CD4-positive, alpha-beta T cell treated with Interleukin-10 for 1 hour (primary cell): ENCODE data around the gene OXSR1.
A peak's percentile ranks its signal among the peaks of the same experiment; 100 is the strongest.
"Not testable (repeated sequence)": the region's sequence is repeated elsewhere in the genome, so short reads cannot be mapped to it uniquely, and the experiment has no call there.

Source experiments
- DNase-seq: peaks from one replicate; pipeline ENCODE4 v3.0.0-alpha.2; 2020

The OXSR1 gene

DNA sequence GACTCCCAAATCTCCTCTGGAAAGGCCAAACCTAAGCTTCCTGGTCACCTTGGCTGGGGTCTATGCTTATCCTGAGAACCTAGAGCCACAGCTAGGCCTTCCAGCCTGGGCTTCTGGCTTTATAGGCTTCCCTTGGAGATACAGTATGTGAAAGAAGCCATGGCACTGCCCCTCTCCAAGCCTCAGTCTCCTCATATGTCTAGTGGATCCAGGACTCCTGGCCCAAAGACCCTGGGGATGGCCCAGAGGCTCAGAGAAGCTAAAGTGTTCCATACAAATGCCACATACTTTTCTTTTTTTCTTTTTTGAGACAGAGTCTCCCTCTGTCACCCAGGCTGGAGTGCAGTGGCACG lies 37.1 kb upstream of the OXSR1 start:
- no peak for DNase-seq

DNA sequence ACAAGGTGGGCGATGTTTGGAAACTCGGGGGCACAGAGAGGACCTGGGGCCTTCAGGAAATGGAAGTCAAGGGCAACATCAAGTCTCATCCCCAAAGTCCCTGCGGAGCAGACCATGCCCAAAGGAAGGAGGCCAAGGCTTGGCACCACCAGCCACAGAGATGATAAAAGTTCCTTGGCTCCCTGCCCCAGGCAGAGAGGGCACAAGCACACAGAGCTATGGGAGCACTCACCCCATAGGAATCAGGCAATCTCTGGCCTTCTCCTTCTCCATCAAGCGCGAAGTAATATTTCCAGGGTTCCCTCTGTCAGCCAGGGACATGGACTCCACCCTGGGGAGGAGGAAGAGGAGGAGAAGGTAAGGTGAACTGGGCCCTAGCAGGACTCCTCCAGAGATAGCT lies 36.3 kb upstream of the OXSR1 start:
- no peak for DNase-seq

DNA sequence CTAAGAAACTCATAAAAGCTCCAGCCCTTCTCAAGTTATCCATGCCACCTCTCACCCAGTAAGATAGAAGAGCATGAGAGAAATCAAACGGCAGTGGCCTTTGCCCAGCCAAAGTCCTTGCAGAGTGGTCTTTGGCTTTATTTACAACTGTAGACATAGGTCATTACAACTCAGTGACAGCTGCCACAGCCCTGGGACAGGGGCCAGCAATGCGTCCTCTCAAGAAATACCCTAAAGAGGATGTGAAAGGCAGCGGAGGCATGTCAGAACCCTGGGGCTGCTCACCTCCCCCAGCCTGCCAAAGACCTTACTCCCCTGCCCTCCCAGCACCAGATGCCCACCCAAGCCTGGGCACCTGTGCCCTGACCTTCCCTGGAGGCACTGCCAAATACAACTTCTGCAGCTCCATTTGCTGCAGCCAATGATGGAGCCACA lies 34.7 kb upstream of the OXSR1 start:
- DNase-seq, result no peak

DNA sequence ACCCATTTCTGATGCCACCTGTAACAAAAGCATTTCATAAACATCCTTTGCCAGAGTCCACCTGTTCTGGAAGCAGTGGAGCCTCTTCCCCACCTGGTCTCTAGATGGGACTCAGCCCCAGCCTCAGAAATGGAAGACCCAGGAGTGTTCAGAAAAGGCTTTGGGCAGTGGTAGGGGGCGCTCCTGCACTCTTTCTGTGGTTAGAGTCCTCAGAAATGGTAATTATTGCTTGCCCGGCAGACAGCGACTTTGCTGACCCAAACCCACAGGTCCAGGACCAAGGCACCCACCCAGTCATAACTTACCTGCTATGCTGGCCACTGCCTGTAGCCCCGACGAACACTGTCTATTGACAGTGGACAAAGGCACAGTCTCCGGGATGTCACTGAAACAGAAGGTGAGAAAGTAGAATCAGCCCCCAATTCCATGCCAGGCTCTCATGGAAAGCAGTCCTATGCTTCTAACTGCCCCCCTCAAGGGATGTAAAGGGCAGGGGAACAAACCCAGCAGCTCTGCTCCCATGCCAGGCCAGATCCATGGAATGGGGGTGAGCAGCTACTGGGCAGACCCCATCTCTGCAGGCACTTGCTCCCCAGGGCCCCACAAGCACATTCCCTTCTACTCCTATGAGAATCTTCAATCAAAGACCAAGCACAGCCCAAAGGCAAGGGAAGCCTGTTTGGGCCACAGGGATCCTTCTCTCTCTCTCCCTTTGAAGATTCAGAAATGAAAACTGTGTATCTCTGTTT lies 33.5 kb upstream of the OXSR1 start:
- peak; percentile 40 for DNase-seq

DNA sequence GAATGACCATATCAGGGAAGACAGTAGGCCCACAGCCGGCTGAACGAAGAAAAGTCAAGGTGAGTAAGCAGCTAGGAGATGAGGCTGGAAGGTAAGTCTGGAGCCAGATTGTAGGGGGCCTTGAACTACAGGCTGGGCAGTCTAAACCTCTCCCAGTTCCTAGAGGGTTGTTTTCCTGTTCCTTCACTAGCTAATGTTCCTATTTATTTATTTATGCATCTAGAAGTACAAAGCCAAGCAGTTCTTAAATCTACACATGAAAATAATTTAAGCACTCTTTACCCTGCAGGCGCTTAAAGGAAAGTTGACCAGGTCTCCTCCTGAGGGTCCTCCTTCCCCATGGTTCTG lies 32.2 kb upstream of the OXSR1 start:
- DNase-seq, result no peak

DNA sequence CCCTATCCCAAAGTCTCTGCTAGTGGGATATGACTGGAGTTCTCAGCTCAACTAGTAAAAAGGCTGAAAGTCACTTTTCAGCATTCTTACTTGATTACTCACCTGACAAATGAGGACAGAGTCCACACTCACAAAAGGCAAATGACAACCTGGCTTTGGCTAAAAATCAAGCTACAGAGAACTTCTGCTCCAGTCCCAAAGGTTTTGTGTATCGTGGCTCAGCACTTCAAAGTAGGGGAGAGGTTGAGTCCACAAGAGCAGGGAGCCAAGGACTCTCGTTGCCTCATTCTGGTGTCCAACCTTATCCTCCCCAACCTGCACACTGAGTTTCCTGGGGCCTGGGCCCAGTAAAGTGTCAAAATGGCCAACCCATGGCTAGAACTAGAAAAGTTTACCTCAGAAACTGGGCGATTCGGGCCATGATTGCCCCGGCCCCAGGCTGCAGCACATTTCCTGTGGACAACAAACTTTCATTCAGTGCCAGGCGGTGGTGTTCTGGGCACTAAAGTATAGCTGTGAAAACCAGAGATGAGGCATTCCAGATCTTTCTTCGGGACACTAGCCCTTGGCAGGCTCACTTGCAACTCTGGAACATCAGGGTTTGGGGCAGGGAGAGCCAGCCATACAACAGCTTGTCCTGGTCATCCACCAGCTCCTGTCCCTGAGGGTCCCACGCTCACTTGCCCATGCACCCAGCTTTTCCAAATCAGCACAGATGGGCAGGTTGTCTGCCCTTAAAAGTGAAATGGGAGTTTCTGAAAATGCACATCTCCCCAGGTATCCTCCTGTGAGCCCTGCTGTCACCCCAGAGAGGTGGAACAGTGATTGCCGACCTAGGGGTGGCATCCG lies 31.6 kb upstream of the OXSR1 start:
- DNase-seq, result no peak

DNA sequence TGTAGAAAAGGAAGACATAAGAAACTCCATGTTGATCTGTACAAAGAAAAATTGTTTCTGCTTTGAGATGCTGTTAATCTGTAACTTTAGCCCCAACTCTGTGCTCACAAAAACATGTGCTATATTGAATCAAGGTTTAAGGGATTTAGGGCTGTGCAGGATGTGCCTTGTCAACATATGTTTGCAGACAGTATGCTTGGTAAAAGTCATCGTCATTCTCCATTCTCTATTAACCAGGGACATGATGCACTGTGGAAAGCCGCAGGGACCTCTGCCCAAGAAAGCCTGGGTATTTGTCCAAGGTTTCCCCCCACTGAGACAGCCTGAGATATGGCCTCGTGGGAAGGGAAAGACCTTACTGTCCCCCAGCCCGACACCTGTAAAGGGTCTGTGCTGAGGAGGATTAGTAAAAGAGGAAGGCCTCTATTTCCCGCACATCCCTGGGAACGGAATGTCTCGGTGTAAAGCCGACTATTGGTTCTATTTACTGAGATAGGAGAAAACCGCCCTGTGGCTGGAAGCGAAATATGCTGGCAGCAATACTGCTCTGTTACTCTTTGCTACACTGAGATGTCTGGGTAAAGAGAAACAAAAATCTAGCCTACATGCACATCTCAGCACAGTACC lies 30.7 kb upstream of the OXSR1 start:
- DNase-seq, result not testable (repeated sequence)

DNA sequence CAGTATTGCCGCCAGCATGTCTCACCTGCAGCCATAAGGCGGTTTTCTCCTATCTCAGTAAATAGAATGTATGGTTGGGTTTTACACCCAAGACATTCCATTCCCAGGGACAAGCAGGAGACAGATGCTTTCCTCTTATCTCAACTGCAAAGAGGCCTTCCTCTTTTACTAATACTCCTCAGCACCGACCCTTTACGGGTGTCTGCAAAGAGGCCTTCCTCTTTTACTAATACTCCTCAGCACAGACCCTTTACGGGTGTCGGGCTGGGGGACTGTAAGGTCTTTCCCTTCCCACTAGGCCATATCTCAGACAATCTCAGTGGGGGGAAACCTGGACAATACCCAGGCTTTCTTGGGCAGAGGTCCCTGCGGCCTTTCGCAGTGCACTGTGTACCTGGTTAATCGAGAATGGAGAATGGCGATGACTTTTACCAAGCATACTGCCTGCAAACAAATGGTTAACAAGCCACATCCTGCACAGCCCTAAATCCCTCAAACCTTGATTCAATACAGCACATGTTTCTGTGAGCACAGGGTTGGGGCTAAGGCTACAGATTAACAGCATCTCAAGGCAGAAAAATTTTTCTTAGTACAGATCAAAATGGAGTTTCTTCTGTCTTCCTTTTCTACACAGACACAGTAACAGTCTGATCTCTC lies 29.6 kb upstream of the OXSR1 start:
- DNase-seq, result peak; percentile 50

DNA sequence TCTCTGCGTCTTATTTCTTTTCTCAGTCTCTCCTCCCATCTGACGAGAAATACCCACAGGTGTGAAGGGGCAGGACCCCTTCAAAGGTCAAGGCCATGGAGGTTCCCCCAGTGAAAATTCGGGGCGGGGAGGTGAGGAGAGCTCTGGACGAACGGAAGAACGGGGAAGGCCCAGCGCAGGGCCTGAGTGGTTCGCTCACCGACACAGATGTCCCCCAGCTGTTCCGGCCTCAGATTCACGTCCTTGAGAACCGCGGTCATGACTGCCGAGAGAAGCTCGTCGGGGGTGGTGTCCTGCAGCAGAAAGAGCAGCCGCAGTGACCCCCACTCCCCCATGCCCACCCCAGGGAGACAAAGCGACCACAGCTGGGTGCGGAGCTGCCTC lies 29.0 kb upstream of the OXSR1 start:
- DNase-seq, result peak; percentile 21

DNA sequence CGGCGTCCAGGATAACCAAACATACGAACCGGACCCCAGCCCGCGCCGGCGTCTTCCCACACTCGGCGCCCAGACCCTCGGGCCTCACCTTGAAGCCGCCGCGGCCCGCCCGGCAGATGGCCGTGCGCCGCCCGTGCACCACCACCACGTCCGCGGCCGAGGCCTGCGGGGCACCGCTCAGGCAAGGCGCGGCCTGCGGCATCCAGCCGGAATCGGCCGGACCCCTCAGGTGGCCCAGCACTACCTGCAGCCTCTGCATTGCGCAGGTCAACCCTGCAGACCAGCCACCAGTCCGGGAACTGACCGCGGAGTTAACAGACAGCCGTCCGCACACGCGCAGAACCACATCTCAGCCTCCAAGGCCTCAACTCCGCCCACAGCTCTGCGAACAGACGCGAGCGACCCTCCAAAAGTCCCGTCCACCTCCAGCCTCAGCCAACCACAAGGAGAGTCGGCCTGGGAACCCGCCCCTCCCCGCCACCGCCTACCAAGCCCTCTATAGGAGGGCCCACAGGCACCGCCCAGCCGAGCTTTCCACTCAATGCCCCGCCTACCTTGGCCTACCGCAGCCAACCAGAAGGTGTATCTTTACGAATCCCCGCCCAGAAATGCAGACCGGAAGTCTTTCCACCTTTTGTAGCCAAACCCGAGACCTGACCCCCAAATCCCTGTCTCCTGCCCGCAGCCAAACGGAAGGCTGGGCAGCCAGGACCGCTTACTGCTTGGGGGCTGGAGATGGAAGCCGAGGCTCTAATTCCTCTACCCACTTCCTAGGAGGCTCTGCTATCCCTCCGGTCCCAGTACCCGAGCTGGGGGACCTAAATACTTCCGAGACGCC lies 28.3 kb upstream of the OXSR1 start, which contains the start of gene ACAA1:
ACAA1 (minus strand) TSS at position 351 of the 838 bp plus-strand sequence; CDS start at position 259, 92 bp downstream.
- peak; percentile 98 for DNase-seq

DNA sequence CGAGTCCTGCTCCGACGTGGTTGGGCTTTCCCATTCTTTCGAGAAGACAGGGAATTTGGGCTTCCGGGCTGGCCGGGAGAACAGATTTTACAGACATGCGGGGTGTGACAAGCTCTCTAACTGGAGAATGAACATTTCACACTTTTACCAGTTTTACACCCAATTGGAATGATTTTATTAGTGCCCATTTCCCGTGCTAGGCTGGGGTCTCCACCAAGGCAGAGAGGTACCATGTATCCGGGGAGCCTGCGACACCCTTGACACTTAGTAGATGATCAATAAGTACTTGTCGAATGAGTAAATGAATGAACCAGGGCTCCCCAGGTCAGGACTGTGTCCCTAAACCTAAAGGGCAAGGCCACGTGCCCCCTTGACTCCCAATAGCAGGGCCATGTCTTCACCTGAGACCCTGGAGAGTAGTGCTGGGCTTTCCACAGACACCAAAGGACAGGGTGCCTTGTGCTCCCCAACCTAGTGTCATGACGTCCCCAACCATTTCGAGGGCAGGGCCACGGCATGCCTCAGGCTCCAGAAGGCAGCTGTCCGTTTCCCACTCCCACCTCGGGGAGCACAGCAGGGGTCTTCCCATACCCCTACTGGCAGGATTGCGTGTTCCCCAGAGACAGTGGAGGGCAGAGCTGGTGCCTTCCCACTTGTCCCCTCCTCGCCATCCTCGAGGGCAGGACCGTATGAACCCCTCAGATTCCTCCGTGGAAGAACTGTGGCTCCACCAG lies 27.6 kb upstream of the OXSR1 start:
- peak; percentile 28 for DNase-seq

DNA sequence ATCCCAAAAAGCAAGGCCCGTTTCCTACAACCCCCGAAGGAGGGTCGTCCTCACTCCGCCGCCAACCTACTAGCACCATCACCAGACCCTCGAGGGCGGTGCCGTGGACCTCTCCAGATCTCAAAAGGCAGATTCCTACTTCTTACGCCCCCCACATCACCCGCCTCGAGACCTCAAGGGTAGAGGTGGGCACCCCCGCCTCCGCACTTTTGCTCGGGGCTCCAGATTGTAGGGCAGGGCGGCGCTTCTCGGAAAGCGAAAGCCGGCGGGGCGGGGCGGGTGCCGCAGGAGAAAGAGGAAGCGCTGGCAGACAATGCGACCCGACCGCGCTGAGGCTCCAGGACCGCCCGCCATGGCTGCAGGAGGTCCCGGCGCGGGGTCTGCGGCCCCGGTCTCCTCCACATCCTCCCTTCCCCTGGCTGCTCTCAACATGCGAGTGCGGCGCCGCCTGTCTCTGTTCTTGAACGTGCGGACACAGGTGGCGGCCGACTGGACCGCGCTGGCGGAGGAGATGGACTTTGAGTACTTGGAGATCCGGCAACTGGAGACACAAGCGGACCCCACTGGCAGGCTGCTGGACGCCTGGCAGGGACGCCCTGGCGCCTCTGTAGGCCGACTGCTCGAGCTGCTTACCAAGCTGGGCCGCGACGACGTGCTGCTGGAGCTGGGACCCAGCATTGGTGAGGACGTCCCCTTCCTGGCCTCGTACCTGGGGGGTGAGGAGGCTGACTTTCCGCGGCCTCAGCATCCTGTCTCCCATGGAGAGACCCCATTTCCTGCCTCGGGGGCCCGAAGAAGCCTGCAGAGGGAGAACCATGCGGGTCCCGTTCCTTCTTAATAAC lies 26.8 kb upstream of the OXSR1 start, which contains the start of gene MYD88:
MYD88 (plus strand) TSS at position 313 of the 842 bp plus-strand sequence; CDS start at position 353, 40 bp downstream.
- peak; percentile 85 for DNase-seq

DNA sequence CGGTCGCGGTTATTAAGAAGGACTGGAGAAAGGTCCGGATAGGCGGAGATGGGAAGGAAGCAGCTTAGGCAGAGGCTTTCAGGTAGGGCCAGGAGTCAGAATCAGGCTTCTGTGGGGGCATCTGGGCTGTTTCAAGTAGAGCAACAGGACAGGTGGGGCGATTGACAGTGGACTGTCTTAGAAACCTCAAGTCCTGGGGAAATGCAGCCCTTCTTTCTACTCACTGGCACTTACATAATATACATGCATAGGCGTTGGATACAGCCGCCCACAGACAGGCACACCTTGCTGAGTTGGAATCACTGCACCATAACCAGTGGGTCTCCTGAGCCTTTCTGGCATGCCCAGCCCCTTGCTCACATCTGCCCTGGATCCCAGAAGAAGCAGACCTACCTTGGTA lies 26.1 kb upstream of the OXSR1 start:
- no peak for DNase-seq

DNA sequence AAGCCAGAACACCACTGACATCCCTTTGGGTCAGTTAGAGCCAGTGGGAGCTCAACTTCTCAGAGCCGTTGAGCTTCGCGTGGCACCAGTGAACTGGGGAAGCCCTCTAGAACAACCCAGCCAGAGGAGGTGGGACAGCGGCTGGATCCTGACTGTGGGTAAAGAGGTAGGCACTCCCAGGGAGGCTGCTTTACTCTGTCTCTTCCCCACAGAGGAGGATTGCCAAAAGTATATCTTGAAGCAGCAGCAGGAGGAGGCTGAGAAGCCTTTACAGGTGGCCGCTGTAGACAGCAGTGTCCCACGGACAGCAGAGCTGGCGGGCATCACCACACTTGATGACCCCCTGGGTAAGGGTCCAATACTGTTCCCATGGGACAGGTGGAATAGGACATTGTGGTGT lies 25.7 kb upstream of the OXSR1 start:
- no peak for DNase-seq

DNA sequence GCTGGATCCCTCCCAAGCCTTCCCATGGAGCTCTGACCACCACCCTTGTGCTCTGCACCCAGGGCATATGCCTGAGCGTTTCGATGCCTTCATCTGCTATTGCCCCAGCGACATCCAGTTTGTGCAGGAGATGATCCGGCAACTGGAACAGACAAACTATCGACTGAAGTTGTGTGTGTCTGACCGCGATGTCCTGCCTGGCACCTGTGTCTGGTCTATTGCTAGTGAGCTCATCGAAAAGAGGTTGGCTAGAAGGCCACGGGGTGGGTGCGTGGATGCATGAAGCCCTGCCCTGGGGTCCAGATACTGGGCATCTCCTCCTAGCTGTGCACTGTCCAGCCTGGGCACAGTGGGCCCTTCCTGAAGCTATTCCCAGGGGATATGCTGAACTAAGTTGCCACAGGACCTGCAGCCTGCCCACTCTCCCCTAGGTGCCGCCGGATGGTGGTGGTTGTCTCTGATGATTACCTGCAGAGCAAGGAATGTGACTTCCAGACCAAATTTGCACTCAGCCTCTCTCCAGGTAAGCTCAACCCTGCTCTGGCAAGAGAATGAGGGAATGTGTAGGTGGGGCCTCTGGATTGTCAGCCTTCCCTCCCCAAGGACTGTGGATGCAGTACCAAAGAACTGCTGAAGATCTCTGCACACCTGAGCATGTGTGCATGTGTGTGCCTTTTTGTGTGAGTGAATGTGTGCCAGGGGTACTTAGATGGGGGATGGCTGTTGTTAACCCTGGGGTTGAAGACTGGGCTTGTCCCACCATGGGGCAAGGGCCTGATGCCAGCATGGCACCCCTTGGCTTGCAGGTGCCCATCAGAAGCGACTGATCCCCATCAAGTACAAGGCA lies 24.8 kb upstream of the OXSR1 start:
- DNase-seq, result no peak

DNA sequence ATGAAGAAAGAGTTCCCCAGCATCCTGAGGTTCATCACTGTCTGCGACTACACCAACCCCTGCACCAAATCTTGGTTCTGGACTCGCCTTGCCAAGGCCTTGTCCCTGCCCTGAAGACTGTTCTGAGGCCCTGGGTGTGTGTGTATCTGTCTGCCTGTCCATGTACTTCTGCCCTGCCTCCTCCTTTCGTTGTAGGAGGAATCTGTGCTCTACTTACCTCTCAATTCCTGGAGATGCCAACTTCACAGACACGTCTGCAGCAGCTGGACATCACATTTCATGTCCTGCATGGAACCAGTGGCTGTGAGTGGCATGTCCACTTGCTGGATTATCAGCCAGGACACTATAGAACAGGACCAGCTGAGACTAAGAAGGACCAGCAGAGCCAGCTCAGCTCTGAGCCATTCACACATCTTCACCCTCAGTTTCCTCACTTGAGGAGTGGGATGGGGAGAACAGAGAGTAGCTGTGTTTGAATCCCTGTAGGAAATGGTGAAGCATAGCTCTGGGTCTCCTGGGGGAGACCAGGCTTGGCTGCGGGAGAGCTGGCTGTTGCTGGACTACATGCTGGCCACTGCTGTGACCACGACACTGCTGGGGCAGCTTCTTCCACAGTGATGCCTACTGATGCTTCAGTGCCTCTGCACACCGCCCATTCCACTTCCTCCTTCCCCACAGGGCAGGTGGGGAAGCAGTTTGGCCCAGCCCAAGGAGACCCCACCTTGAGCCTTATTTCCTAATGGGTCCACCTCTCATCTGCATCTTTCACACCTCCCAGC lies 24.0 kb upstream of the OXSR1 start:
- no peak for DNase-seq

DNA sequence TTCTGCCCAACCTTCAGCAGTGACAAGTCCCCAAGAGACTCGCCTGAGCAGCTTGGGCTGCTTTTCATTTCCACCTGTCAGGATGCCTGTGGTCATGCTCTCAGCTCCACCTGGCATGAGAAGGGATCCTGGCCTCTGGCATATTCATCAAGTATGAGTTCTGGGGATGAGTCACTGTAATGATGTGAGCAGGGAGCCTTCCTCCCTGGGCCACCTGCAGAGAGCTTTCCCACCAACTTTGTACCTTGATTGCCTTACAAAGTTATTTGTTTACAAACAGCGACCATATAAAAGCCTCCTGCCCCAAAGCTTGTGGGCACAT lies 23.4 kb upstream of the OXSR1 start:
- DNase-seq, result no peak

DNA sequence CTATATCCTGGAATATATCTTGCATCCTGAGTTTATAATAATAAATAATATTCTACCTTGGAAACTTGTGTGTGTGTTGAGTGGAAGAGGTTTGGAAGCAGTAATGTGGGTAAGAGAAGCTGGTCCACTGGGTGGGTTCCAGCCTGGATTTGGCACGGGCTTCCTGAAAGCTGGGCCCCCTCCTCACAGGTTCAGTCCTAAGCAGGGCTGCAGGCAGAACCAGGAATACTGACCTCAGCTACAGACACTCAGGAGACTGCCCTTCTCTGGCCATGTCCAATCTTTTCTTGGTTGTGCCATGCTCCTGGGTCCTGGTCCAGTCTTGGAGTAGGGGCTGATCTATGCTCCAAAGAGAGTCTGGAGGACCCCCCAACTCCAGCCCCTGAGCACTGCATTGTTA lies 22.4 kb upstream of the OXSR1 start:
- DNase-seq, result no peak

DNA sequence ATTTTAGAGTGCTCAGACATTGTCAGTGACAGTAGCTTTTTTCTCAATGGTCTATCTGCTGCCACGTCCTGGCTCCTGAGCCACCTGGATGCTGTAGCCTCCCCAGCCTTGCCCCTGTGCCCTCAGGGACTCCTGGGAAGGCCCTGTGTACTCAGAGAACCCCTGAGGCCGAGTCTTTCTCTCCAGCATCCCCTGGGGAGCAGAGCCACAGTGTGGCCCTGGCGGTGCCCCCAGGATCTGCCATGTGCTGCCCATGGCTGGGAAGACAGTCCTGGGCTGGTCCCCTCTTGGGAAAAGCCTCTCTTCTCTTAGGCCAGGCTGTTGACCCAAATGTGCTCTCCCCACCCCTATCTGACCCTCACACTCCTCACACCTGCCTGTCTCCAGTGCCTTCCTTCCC lies 21.8 kb upstream of the OXSR1 start:
- DNase-seq, result no peak
